ENCODE data around the gene RETNLB. TPM values are rescaled to one million over a fixed set of nuclear protein-coding genes. Genes with fewer than 3 reads are reported as not detected.

Gene RETNLB
- not detected in 2 replicates for total RNA-seq

- H3K9me3 Mint-ChIP-seq = peaks cover 3% of the 10 kb centered on the region
- H3K4me1 Mint-ChIP-seq (ENCODE audit: low read depth) = no peaks in the 10 kb centered on the region
- no peak within 1 kb of the TSS for H3K4me3 Mint-ChIP-seq (ENCODE audit: low read depth)
- intact Hi-C loops (cut with micrococcal nuclease) = no loop called here
- DNase-seq (ENCODE audit: low spot score) = no peak
- H3K36me3 Mint-ChIP-seq (ENCODE audit: low read depth) = no peaks in the 10 kb centered on the region
- H3K27ac Mint-ChIP-seq = no peak within 1 kb of the TSS
- H3K27me3 Mint-ChIP-seq (ENCODE audit: low read depth) = peaks cover 2% of the 10 kb centered on the region
Measured at GRCh38 chr3:108757404-108757982, at the start of gene RETNLB. Gene RETNLB (minus strand): TSS chr3:108757410. CDS start chr3:108757185, 225 bp downstream.

- Mint-ChIP-seq H3K27ac (peak overlapping the region; percentile 68), H3K4me1 (ENCODE audit: low read depth) (peaks cover 22% of the 10 kb centered on the region), H3K27me3 (ENCODE audit: low read depth) (no peaks in the 10 kb centered on the region), H3K4me3 (ENCODE audit: low read depth) (no peak overlapping the region), H3K36me3 (ENCODE audit: low read depth) (peaks cover 5% of the 10 kb centered on the region), H3K9me3 (peaks cover 18% of the 10 kb centered on the region)
- peak; percentile 58 for DNase-seq (ENCODE audit: low spot score)
- intact Hi-C loops (cut with micrococcal nuclease) = loop anchor here (1.0 kb wide), 6 partner anchors 16 to 217 kb away; partner anchors contain the start of genes CIP2A, DZIP3 and TRAT1
Measured at GRCh38 chr3:108806316-108806715, 49.1 kb upstream of the RETNLB start.

GRCh38 chr3:108804966-108805365, 47.8 kb upstream of the RETNLB start:
- H3K36me3 Mint-ChIP-seq (ENCODE audit: low read depth) = peaks cover 5% of the 10 kb centered on the region
- intact Hi-C loops (cut with micrococcal nuclease) = no loop called here
- no peaks in the 10 kb centered on the region for H3K27me3 Mint-ChIP-seq (ENCODE audit: low read depth)
- peaks cover 22% of the 10 kb centered on the region for H3K4me1 Mint-ChIP-seq (ENCODE audit: low read depth)
- H3K9me3 Mint-ChIP-seq = peaks cover 25% of the 10 kb centered on the region
- peak overlapping the region; percentile 77 for H3K27ac Mint-ChIP-seq
- DNase-seq (ENCODE audit: low spot score) = no peak
- no peak overlapping the region for H3K4me3 Mint-ChIP-seq (ENCODE audit: low read depth)

GRCh38 chr3:108804437-108804836, 47.2 kb upstream of the RETNLB start:
- Mint-ChIP-seq H3K27me3 (ENCODE audit: low read depth) (no peaks in the 10 kb centered on the region), H3K4me3 (ENCODE audit: low read depth) (no peak overlapping the region), H3K36me3 (ENCODE audit: low read depth) (peaks cover 5% of the 10 kb centered on the region), H3K4me1 (ENCODE audit: low read depth) (peaks cover 22% of the 10 kb centered on the region), H3K9me3 (peaks cover 25% of the 10 kb centered on the region), H3K27ac (no peak overlapping the region)
- intact Hi-C loops (cut with micrococcal nuclease) = no loop called here
- no peak for DNase-seq (ENCODE audit: low spot score)

GRCh38 chr3:108791473-108791872, 34.3 kb upstream of the RETNLB start:
- peaks cover 9% of the 10 kb centered on the region for H3K9me3 Mint-ChIP-seq
- intact Hi-C loops (cut with micrococcal nuclease) = no loop called here
- H3K27me3 Mint-ChIP-seq (ENCODE audit: low read depth) = peaks cover 11% of the 10 kb centered on the region
- no peak overlapping the region for H3K27ac Mint-ChIP-seq
- no peaks in the 10 kb centered on the region for H3K4me1 Mint-ChIP-seq (ENCODE audit: low read depth)
- no peak overlapping the region for H3K4me3 Mint-ChIP-seq (ENCODE audit: low read depth)
- no peak for DNase-seq (ENCODE audit: low spot score)
- H3K36me3 Mint-ChIP-seq (ENCODE audit: low read depth) = no peaks in the 10 kb centered on the region

- Mint-ChIP-seq H3K27me3 (ENCODE audit: low read depth) (peaks cover 6% of the 10 kb centered on the region), H3K4me3 (ENCODE audit: low read depth) (no peak overlapping the region), H3K27ac (no peak overlapping the region), H3K36me3 (ENCODE audit: low read depth) (no peaks in the 10 kb centered on the region), H3K4me1 (ENCODE audit: low read depth) (peaks cover 30% of the 10 kb centered on the region), H3K9me3 (no peaks in the 10 kb centered on the region)
- no peak for DNase-seq (ENCODE audit: low spot score)
- intact Hi-C loops (cut with micrococcal nuclease) = no loop called here
Measured at GRCh38 chr3:108780235-108780634, 23.0 kb upstream of the RETNLB start.

GRCh38 chr3:108779496-108779895, 22.3 kb upstream of the RETNLB start:
- Mint-ChIP-seq H3K9me3 (no peaks in the 10 kb centered on the region), H3K4me1 (ENCODE audit: low read depth) (peaks cover 30% of the 10 kb centered on the region), H3K27me3 (ENCODE audit: low read depth) (no peaks in the 10 kb centered on the region), H3K36me3 (ENCODE audit: low read depth) (no peaks in the 10 kb centered on the region), H3K27ac (no peak overlapping the region), H3K4me3 (ENCODE audit: low read depth) (no peak overlapping the region)
- DNase-seq (ENCODE audit: low spot score) = no peak
- intact Hi-C loops (cut with micrococcal nuclease) = no loop called here

GRCh38 chr3:108775649-108776048, 18.4 kb upstream of the RETNLB start:
- no peak overlapping the region for H3K27ac Mint-ChIP-seq
- no peak overlapping the region for H3K4me3 Mint-ChIP-seq (ENCODE audit: low read depth)
- DNase-seq (ENCODE audit: low spot score) = no peak
- no peaks in the 10 kb centered on the region for H3K9me3 Mint-ChIP-seq
- no peaks in the 10 kb centered on the region for H3K36me3 Mint-ChIP-seq (ENCODE audit: low read depth)
- H3K4me1 Mint-ChIP-seq (ENCODE audit: low read depth) = peaks cover 28% of the 10 kb centered on the region
- no peaks in the 10 kb centered on the region for H3K27me3 Mint-ChIP-seq (ENCODE audit: low read depth)
- intact Hi-C loops (cut with micrococcal nuclease) = no loop called here

GRCh38 chr3:108767253-108767652, 10.0 kb upstream of the RETNLB start:
- intact Hi-C loops (cut with micrococcal nuclease) = no loop called here
- Mint-ChIP-seq H3K4me1 (ENCODE audit: low read depth) (no peaks in the 10 kb centered on the region), H3K27ac (no peak overlapping the region)

GRCh38 chr3:108755686-108756085, 1.5 kb downstream of the RETNLB start:
- H3K36me3 Mint-ChIP-seq (ENCODE audit: low read depth) = no peaks in the 10 kb centered on the region
- H3K4me1 Mint-ChIP-seq (ENCODE audit: low read depth) = no peaks in the 10 kb centered on the region
- intact Hi-C loops (cut with micrococcal nuclease) = no loop called here
- no peak overlapping the region for H3K4me3 Mint-ChIP-seq (ENCODE audit: low read depth)
- no peak overlapping the region for H3K27ac Mint-ChIP-seq
- no peak for DNase-seq (ENCODE audit: low spot score)
- peaks cover under 1% of the 10 kb centered on the region for H3K27me3 Mint-ChIP-seq (ENCODE audit: low read depth)
- H3K9me3 Mint-ChIP-seq = peaks cover 3% of the 10 kb centered on the region

More at GRCh38 chr3:108767253-108767652, 10.0 kb upstream of the RETNLB start:
- Mint-ChIP-seq H3K36me3 (ENCODE audit: low read depth) (no peaks in the 10 kb centered on the region), H3K9me3 (no peaks in the 10 kb centered on the region), H3K27me3 (ENCODE audit: low read depth) (peaks cover 16% of the 10 kb centered on the region), H3K4me3 (ENCODE audit: low read depth) (no peak overlapping the region)
- no peak for DNase-seq (ENCODE audit: low spot score)

- Mint-ChIP-seq H3K4me3 (ENCODE audit: low read depth) (no peak overlapping the region), H3K36me3 (ENCODE audit: low read depth) (no peaks in the 10 kb centered on the region), H3K27ac (no peak overlapping the region), H3K27me3 (ENCODE audit: low read depth) (peaks cover 4% of the 10 kb centered on the region), H3K9me3 (no peaks in the 10 kb centered on the region), H3K4me1 (ENCODE audit: low read depth) (no peaks in the 10 kb centered on the region)
- intact Hi-C loops (cut with micrococcal nuclease) = no loop called here
- DNase-seq (ENCODE audit: low spot score) = no peak
Measured at GRCh38 chr3:108744762-108745161, 12.4 kb downstream of the RETNLB start.

GRCh38 chr3:108742929-108743328, 14.3 kb downstream of the RETNLB start:
- Mint-ChIP-seq H3K36me3 (ENCODE audit: low read depth) (no peaks in the 10 kb centered on the region), H3K27ac (no peak overlapping the region), H3K4me3 (ENCODE audit: low read depth) (no peak overlapping the region), H3K4me1 (ENCODE audit: low read depth) (no peaks in the 10 kb centered on the region), H3K9me3 (no peaks in the 10 kb centered on the region), H3K27me3 (ENCODE audit: low read depth) (peaks cover 4% of the 10 kb centered on the region)
- intact Hi-C loops (cut with micrococcal nuclease) = no loop called here
- no peak for DNase-seq (ENCODE audit: low spot score)

- no peak for DNase-seq (ENCODE audit: low spot score)
- H3K27me3 Mint-ChIP-seq (ENCODE audit: low read depth) = peaks cover 5% of the 10 kb centered on the region
- no peaks in the 10 kb centered on the region for H3K36me3 Mint-ChIP-seq (ENCODE audit: low read depth)
- no peak overlapping the region for H3K27ac Mint-ChIP-seq
- H3K4me3 Mint-ChIP-seq (ENCODE audit: low read depth) = no peak overlapping the region
- intact Hi-C loops (cut with micrococcal nuclease) = no loop called here
- no peaks in the 10 kb centered on the region for H3K4me1 Mint-ChIP-seq (ENCODE audit: low read depth)
- H3K9me3 Mint-ChIP-seq = no peaks in the 10 kb centered on the region
Measured at GRCh38 chr3:108736821-108737220, 20.4 kb downstream of the RETNLB start.

- intact Hi-C loops (cut with micrococcal nuclease) = no loop called here
- Mint-ChIP-seq H3K27ac (no peak overlapping the region), H3K9me3 (peaks cover 4% of the 10 kb centered on the region), H3K4me3 (ENCODE audit: low read depth) (no peak overlapping the region), H3K36me3 (ENCODE audit: low read depth) (no peaks in the 10 kb centered on the region), H3K27me3 (ENCODE audit: low read depth) (peaks cover 3% of the 10 kb centered on the region), H3K4me1 (ENCODE audit: low read depth) (peaks cover 4% of the 10 kb centered on the region)
- DNase-seq (ENCODE audit: low spot score) = no peak
Measured at GRCh38 chr3:108728934-108729333, 28.3 kb downstream of the RETNLB start.

All from activated T-helper 2 cell treated with anti-CD3 and anti-CD28 coated beads, Interferon-gamma antibody, Interleukin-2, Interleukin-4, amounts not matched to agents 10 μg/mL and 5 μg/mL and 100 μg/mL, durations not matched to agents 14 hours and 24 hours and 36 hours (primary cell).